Measurements from ENCODE around the gene GMPR2. TPM values are rescaled to one million over a fixed set of nuclear protein-coding genes. Genes with fewer than 3 reads are reported as not detected.

Gene GMPR2
- 91.6 TPM for total RNA-seq

DNA sequence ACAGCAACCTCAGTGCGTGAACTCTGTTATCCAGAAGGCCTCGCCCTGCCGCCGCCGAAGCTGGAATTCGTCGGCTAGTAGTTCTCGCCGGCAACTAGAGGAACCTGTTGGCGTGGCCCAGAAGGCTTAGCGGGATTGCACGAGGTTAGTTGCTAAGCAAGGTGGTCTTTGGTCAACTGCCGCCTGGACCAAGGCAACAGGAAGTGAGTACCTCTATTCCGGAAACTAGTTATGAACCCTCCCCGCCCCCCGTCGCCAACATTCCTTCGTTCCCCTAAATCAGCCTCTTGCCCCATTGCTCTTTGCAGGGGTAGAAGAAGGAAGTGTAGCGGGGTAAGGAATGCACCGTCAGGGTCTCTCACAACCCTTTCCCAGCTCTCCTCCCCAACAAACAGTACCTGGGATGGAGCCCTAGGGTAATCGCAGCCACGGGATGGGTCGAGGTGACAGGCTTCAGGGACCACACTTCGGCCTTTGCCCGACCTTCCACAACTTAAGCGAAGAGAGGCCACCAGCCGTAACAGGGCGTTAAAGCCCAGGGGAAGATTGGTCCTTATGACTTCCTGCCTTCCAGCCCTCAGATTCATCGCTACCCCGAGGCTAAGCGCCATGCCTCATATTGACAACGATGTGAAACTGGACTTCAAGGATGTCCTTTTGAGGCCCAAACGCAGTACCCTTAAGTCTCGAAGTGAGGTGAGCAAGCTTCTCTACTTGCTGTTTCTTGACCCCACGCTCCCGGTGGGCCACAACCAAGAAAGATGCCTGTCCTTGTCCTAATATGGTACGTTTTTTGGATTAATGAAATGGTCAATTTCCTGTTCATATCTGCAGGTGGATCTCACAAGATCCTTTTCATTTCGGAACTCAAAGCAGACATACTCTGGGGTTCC is at the start of gene GMPR2:
TSS of gene GMPR2 (plus strand) at position 285 of the 893 bp plus-strand sequence. CDS start at position 610, 325 bp downstream.
- DNase-seq (ENCODE audit: low spot score) = no peak

DNA sequence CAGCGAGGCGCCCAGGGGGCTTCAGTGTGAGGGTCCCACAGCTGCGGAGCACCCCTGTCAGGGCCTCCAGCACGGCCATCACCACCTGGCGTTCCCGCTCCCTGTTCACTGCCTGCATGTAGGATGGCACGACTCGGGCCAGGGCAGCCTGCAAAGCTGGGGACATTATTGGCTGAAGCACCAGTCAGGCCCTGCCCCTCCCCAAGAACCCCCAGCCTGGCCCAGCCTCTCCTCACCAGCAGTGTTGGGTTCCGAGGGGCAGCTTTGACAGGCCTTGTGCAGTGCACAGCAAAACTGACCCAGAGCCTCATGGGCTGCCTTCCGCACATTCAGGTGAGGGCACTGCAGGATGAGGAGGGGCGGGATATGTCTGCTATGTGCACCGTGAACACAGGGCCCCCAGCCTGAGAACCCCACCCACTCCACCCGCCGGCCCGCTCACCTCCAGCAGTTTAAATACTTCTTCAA is 49.7 kb upstream of the GMPR2 start:
- no peak for DNase-seq (ENCODE audit: low spot score)

DNA sequence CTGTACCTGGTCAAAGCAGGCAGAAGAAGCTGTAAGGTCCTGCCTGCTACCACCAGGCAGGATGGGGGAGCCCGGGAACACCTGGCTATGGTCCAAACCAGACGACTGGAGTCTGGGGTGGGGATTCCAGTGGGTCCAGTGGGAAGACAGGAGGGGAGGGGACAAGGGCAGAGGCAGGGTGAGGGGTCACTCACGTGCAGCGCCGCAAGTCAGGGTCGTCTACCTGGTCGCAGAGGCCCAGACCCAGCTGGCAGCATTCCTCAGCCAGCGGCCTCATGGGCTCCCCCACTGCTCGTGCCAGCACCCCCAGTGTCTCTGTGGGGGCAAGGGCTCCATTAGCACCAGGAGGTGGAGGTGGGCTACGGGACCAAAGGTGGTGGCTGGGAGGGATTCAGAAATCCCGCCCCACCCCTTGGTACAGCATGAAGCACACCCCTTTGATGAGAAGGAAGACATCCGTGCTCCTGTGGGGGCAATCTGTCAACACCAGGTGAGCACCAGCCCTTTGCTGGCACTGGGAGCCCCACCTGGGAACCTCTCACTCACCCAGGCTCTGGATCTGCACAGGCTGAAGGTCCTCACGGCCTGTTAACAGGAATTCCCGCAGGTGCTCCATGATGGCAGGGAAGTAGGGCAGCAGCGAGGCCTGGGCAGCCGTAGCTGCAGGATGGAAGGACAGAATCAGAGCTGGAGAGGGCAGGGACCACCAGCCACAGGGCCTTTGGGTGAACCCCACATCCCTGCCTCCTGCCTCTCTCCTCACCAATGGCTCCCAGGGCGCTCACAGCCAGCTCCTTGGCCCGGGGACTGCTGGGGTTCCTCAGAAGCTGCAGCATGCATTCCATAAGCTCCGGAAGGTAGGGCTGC is 48.4 kb upstream of the GMPR2 start:
- no peak for DNase-seq (ENCODE audit: low spot score)

DNA sequence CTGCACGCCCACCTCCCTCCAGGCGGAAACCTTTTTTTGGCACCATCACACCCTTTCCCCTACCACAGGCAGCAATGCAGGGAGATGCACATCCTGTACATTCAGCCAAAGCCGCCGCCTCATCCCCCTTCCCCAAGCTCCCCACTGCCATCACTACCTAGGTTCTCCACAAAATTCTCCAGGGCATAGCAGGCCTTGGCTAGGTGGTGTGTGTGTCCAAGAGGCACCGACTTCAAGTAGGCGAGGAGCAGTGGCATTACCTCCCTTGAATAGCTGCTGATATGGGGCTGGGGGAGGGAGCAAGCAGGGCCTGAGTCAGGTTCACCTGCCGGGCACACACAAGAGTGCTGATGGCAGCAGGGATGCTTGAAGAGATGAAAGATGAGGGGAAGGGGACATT is 47.7 kb upstream of the GMPR2 start:
- no peak for DNase-seq (ENCODE audit: low spot score)

DNA sequence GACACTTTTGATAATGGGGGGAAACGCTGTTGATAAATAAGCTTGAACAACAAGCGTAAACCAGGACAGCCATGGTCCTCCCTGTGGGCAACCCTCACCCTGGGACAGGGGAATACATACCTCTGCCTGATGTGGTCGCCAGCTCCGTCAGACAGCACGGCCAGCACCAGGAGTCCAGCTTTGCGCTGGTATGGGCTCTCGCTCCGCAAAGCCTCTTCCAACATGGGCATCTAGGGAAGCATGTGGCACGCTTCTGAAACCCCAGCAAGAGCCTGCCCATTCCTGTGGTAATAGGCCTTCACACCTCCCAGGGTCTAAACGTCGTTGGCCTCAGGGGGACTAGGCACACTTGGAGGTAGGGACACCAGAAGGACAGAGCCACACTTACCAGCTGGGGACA is 47.0 kb upstream of the GMPR2 start:
- DNase-seq (ENCODE audit: low spot score) = no peak

DNA sequence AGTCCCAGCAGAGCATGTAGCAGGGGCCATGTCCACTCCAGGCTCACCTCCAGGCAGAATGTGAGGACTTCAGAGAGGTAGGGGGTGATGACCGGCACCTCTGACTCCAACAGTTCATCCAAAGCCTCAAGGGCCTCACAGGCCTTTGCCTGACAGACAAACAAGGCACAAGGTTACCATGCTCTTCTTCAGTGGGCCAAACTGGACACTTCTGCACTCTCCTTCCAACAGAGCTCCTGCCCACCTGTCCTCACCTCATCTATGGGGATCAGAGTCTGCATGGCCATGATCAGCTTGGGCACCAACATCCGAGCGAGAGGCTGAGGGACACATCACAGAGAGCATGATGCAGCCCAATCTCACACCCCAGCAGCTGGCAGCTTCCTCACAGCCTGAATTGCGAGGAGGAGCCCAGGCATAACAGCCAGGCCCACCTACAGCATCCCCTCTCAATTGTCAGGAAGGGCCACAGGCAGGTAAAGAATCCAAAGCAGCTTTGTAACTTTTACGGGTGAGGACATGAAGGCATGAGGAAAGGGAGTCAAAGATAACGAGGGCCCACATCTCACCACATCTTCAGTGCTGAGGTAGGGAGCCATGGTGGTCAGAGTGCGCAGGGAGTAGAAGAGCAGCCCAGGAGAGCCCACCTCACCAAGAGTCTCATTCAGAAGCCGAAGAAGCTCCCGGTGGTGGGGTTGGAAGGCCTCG is 45.7 kb upstream of the GMPR2 start:
- no peak for DNase-seq (ENCODE audit: low spot score)

DNA sequence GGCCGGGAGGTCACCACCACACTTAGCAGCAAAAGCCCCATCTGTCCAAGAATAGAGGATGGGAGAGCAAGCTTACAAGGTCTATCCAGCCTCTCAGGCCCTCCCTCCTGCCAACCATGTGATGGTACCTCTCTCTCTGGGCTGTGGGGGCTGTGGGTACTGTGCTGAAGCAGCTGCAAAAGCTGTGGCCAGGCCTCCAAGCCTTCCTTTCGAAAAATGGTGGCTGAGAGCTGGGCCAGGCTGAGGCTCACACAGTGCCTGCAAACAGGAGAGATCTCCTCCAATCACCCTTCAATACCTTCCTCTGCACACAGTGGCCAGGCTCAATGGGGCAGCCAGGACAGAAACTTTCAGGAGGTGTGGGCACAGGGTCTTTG is 45.2 kb upstream of the GMPR2 start:
- DNase-seq (ENCODE audit: low spot score) = no peak

DNA sequence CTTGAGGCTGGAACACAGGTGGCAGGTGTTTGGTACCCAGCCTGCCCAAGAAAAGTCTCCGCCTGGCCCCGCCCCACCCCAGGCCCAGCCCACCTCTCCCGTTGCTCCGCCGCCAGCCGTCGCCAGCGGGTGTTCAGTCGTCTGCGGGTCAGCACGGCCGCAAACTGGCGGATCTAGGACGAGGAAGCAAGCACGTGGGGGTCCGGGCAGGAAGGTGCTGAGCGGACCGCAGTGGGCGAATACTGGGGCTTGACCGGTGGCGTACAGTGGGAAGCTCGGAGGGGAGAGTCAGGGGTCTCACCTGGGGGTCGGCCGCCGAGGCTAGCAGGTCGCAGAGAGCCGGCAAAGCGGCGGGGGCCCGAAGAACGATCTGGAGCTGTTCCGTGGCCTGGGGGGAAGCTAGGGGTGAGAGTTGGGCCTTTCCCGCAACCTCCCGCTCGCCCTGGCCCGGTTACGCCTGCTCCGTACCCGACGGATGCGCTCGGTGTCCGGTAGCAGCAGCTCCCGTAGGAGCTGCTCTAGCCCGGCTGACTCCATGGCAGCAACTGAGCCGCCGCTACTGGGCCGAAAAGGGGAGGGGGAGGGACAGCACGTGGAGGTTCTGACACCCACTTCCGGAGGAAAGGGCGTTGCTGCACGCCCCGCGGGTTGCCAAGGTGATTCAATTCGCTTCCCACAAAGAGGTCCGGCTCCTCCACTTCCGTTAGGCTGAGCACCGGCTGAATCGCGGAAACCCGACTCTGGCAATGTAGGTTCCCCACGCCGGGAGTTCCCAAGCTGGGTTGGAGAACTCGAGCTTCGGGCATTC is 44.3 kb upstream of the GMPR2 start, which contains the start of gene IPO4:
TSS of gene IPO4 (minus strand) at position 566 of the 808 bp plus-strand sequence. CDS start at position 537, 29 bp downstream.
- peak; percentile 96 for DNase-seq (ENCODE audit: low spot score)

DNA sequence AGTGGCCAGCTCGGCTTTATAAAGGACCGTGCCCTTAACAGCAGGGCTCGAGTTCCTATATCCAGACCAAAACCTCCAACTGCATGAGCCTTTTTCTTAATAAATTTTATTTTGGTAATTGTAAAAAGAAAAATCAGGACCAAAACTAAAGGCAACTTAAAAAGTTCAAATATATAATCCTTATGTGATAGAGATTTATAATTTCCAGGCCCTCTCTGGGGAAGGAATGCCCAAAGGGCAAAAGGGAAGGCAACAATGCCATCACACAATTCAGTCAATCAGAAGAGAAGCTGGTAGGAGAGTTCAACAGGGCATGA is 43.7 kb upstream of the GMPR2 start:
- DNase-seq (ENCODE audit: low spot score) = no peak

DNA sequence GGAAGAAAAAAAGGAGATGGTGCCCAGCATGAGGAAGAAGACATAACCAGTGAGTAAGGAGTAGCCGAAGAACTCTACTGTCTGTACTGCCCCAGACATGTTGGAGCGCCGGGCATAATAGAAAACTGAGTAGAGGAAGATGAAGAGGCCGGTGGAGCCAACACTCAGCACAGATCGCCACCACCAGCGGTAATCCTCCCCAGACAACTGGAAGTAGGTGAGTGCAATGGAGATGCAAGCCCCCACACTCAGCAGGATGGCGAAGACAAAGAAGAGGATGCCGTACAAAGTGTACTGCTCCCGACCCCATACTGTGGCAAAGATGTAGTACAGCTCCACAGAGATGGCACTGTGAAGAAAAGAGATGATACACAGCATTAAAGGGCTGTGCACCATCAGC is 43.3 kb upstream of the GMPR2 start:
- DNase-seq (ENCODE audit: low spot score) = no peak

DNA sequence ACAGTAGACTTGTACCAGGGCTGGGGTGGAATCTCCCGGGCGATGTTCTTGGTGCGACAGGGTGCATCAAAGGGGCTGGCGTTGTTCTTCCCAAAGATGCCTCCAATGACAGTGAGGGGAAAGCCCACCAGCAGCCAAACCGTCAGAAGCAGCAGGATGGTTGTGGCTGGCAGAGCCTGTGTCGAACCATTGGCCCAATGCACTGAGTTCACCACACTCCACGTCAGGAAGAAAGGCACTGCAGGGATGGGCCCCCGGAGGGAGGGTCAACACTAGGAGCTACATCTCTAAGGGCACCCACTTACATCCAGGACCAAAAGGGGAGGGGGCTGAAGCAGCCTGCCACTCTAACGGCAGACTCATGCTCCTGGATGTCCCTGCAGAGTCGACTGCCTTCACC is 42.3 kb upstream of the GMPR2 start:
- DNase-seq (ENCODE audit: low spot score) = no peak

DNA sequence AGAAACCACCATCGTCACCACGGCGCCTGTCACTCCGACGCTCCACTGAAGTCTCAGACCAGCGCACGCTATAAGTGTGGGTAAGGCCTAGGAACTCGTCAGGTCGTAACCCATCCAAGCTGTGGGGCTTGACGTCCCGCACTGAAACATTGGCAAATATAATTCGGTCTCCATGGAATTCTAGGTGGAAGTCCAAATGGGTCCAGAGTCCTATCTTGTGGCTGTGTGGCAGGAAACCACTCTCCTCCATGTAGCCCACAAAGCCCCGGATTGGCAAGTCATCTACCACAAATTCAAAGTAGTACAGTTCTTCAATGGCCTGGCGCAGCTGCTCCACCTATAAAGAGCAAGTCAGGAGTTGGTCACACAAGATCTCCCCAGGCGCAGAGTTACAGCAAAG is 39.8 kb upstream of the GMPR2 start:
- no peak for DNase-seq (ENCODE audit: low spot score)

DNA sequence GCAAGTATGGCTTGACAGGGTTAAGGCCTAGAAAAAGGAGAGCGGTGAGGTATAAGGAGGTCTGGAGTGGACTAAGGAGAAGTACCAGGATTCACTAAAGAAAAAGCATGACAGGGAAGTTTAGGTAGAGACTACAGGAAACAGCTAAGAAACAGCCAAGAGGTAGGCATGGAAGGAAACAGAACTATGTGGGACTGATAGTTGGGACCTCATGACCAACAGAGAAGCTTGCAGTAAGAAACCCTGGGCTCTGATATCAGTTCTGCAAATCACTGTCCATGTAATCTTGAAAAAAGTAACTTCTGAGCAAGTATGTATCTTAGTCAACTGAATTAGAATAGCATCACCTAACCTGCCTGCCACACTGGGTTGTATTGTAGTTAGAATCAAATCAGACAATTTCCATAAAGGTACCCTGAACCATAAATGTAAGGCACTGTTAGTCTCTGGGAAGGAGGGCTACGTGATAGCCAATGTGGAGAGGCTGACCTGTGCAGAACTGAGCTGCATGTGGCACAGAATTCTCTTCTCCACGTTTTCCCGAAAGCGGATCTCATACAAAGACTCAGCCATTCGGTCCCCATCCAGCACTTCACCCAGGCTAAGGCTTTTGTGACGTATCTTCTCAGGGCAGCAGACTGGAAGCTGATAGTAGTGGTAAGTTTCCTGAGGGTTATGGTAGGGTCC is 38.4 kb upstream of the GMPR2 start:
- DNase-seq (ENCODE audit: low spot score) = no peak

DNA sequence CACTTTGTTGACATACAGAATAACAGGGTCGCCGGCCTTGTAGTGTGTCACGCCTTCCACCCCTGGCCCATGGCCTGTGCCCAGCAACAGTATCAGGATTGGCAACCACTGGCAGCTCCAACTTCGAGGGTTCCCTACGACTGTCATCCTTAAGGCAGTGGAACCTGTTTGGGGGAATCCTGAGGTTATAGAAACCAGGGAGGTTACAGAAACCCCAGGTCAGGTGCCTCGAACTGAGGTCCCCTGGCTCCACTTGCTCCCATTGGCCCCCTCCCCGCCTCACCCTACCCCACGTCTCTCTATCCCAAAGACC is 37.9 kb upstream of the GMPR2 start:
- DNase-seq (ENCODE audit: low spot score) = no peak

DNA sequence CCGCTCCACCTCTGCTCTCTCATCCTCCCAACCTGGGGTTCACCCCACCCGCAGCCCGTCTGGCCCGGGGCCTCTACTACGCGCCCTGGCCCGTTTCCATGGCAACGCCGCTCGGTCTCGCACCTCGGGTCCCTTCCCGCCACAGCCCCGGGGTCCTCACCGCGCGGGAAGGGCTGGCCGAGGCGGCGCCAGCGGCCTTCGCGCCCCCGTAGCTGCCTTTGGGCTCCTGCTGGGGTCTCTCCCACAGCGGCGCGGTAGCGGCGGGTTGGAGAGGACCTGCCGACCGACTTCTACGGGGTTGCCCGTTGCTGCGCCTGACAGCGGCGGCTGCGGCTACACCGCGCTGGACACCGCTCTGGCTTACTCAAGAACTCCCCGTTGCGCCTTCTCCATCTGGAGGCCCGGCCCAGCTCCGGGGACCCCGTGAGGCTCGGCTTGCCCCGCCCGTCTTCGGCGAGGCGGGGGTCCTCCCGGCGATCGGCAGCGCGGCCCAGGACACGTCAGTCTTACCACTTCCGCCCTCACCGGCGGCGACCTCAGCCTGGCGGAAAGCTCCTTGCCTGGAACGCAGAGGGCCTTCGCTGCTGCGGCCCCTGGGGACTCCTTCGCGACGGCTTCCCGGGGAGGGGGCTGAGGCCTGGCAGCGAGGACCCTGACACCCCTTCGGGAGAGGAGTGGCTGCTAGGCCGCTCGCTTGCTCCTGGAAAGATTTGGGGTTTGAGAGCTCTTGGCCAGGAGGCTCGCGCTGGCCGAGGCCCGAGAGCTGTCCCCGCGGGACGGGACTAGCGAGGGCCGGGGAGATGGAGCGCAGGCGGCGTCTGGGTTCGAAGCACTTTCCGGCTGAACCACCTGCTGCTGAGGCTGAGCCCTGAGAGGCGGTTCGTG is 37.3 kb upstream of the GMPR2 start, which contains the start of gene TM9SF1:
TSS of gene TM9SF1 (minus strand) at position 256 of the 885 bp plus-strand sequence. CDS start 422 bp downstream, outside the sequence.
- DNase-seq (ENCODE audit: low spot score) = peak; percentile 86

DNA sequence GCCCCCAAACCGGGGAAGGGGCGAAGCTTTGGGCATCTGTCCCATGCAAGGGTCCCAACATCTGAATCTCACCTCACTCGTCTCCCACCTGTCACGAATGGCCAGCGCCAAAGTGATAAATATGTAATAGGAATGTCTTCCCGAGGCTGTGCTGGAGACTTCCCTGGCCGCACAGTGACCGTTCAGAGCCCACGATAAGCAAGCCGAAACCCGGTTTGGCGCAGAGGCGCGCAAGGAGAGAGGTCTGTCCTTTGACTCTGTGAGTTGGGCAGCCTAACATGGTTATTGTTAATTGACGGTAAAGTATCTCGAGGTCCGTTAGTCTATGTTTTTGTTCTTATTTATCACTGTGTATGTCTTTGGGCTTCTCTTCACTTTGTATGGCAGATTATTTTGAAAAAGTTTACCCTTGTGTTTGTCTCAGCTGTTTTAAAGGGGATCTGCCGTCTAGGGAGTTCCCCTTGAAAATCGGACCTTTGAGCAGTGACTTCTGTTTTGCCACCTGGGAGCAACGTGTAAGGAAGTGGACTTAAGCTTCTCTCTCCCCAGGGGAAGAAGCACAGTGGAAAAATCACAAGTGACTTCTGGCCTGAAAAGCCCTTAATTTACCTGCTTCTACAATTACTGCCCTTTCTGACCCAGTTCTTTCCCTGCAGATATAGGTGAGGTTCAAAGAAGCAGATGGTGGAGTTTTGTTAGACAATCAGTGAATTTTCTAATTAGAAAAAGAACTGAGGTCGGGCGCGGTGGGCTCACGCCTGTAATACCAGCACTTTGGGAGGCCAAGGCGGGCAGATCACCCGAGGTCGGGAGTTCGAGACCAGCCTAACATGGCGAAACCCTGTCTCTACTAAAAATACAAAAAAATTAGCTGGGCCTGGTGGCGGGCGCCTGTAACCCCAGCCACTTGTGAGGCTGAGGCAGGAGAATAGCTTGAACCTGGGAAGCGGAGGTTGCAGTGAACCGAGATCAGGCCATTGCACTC is 36.4 kb upstream of the GMPR2 start:
- DNase-seq (ENCODE audit: low spot score) = no peak

DNA sequence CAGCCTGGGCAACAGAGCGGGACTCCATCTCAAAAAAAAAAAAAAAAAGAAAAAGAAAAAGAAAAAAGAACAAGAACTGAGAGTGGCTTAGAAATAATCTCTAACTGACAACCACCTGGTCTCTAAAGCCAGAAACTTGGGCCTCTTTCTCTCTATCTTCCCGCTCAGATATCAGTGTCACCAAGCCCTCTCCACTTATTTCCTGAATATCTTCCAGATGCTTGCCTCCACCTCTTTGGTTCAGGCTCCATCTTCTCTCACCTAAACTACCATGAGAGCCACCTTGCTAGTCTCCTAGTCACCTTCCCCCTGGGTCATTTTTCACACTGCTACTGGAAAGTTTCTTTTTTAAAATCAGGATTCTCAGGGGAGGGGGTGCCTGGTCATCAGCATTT is 35.7 kb upstream of the GMPR2 start:
- DNase-seq (ENCODE audit: low spot score) = no peak

DNA sequence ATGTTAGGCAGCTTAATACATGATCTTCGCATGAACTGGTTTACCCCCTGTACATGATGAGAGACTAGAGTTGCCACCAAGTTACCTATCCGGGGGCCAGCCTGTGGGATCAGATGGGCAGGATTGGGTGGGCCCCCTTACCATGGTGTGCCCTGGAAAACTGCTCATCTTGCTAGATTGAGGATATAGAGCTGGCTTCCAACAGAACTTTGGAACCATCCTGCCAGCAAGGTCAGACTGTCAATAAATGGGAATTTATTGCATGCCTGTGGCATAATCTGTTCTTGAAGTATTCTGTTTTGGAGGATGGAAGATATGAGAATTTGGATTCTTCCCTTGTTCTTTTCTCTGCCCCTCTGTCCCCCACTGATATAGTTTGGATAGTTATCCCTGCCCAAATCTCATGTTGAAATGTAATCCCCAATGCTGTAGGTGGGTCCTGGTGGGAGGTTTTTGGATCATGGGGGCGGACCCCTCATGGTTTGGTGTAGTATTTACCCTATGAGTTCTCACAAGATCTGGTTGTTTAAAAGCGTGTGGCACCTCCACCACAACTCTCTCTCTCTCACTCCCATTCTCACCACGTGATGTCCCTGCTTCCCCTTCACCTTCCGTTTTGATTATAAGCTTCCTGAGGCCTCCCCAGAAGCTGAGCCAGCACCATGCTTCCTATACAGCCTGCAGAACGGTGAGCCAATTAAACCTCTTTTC is 33.8 kb upstream of the GMPR2 start:
- no peak for DNase-seq (ENCODE audit: low spot score)
